Prostate gland (tissue), 2 donors: ENCODE results near the gene TRIM56. TPM values are rescaled to one million over a fixed set of nuclear protein-coding genes. Genes with fewer than 3 reads are reported as not detected.
"Not testable (repeated sequence)": the region's sequence is repeated elsewhere in the genome, so short reads cannot be mapped to it uniquely, and the experiment has no call there.

Experiments
- DNase-seq: peaks from one replicate; pipeline ENCODE4 v3.0.0-alpha.2; 2019; ENCODE audit warnings: low spot score
- H3K27ac ChIP-seq, 2 donors: fragments of 200-600 bp; sonication (generic); 2 replicates each; pipeline ENCODE4 v1.5.1; 2017 to 2019
- H3K27me3 ChIP-seq: fragments of 200-600 bp; sonication (generic); replicated peaks from 2 replicates; pipeline ENCODE4 v1.5.1; 2019; ENCODE audit not compliant: insufficient read depth
- H3K36me3 ChIP-seq, 2 donors: fragments of 200-600 bp; sonication (generic); 1 replicate in 1 of 2; 2 replicates in 1 of 2; pipeline versions ENCODE4 v1.5.1 to v1.8.1; 2017 to 2019
- H3K4me1 ChIP-seq: fragments of 200-600 bp; sonication (generic); replicated peaks from 2 replicates; pipeline ENCODE4 v1.5.1; 2019
- H3K4me3 ChIP-seq, 2 donors: fragments of 200-600 bp; sonication (generic); 2 replicates each; pipeline ENCODE4 v1.5.1; 2017 to 2019
- H3K9me3 ChIP-seq: fragments of 200-600 bp; sonication (generic); 2 replicates; pipeline ENCODE4 v1.5.1; 2017
- POLR2A ChIP-seq: fragments of 450-650 bp; IDR thresholded peaks from one replicate; pipeline ENCODE4 v1.6.1; 2016; ENCODE audit warnings: antibody characterized with exemption, mild to moderate bottlenecking
- POLR2AphosphoS5 ChIP-seq: sonication (generic); formaldehyde crosslinking; IDR thresholded peaks from one replicate; pipeline ENCODE4 v1.6.1; 2017; ENCODE audit warnings: antibody characterized with exemption
- WGBS: methylation state at CpG from one replicate; pipeline ENCODE4 v1.1.5; 2018; 5-methylcytosine and 5-hydroxymethylcytosine counted together
- intact Hi-C: fragments of 100-400 bp; cut with DNase I; formaldehyde crosslinking; loops from one replicate; pipeline ENCODE4 v1.14.2; 2022
- total RNA-seq, 2 donors: library from RNA; depleted of rRNA; stranded (reverse); fragments of >200 nt; gene quantifications; one replicate each; pipeline ENCODE4 v1.1.0, GENCODE V29; 2016
- TF ChIP-seq, protein P1 (sequence below), 4 experiments: fragments of 200-600 bp in 2 of 4; fragments of 450-650 bp in 2 of 4; sonication (generic) in 2 of 4; IDR thresholded peaks; 1 replicate in 3 of 4; 2 replicates in 1 of 4; pipeline ENCODE4 v1.5.1; 2016 to 2019; ENCODE audit warnings: antibody characterized with exemption in 4 of 4, mild to moderate bottlenecking in 2 of 4, moderate library complexity in 2 of 4

TRIM56 gene, protein sequence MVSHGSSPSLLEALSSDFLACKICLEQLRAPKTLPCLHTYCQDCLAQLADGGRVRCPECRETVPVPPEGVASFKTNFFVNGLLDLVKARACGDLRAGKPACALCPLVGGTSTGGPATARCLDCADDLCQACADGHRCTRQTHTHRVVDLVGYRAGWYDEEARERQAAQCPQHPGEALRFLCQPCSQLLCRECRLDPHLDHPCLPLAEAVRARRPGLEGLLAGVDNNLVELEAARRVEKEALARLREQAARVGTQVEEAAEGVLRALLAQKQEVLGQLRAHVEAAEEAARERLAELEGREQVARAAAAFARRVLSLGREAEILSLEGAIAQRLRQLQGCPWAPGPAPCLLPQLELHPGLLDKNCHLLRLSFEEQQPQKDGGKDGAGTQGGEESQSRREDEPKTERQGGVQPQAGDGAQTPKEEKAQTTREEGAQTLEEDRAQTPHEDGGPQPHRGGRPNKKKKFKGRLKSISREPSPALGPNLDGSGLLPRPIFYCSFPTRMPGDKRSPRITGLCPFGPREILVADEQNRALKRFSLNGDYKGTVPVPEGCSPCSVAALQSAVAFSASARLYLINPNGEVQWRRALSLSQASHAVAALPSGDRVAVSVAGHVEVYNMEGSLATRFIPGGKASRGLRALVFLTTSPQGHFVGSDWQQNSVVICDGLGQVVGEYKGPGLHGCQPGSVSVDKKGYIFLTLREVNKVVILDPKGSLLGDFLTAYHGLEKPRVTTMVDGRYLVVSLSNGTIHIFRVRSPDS
- total RNA-seq = 10 to 100 TPM; 32.0 to 36.1 TPM

DNA sequence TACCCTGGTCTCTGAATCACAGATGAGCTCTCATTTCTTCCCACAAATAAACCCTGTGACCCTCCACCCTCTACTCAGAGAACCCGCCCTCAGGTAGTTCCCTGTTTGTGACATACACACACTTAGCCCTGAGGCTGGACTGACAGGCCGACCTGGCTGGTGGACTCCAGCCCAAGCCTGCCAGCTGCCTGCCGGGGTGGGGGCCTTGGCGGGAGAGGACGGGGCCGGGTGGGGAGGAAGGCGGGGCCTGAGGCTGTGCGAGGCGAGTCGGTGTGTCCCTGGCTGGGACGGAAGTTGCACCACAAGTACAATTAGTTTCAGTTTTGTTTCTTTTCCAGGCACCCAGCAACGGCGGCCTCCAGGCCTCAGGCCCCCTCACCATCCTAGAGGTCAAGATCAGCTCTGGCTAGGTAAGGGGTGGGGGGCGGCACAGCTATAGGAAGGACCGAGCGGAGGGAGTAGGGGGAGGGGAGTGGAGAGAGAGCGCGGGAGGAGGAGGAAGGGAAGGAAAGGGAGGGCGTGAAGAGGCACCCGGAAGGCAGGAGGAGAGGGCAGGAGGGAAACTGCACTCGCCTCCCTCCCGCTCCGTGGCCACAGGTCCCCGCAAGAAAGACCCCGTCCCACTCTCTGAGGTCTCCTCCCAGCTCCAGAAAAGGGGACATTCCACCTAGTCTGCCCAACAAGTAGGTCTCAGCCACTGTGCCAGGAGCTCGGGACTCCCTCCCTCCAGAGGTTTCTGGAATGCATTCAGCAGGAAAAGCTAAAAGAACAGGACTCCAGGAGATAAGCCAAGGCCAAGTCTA lies at the start of gene TRIM56:
Gene TRIM56 (plus strand): TSS at position 320 of the 803 bp plus-strand sequence. CDS start 1,832 bp downstream, outside the sequence.
- Histone ChIP-seq H3K4me1 (peaks cover 4% of the 10 kb centered on the region), H3K27me3 (no peaks in the 10 kb centered on the region)
- intact Hi-C loops = no loop called here

DNA sequence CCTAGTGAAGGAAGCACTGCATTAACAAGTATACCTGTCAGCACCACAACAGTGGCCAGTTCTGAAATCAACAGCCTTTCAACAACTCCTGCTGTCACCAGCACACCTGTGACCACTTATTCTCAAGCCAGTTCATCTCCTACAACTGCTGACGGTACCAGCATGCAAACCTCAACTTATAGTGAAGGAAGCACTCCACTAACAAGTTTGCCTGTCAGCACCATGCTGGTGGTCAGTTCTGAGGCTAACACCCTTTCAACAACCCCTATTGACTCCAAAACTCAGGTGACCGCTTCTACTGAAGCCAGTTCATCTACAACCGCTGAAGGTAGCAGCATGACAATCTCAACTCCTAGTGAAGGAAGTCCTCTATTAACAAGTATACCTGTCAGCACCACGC lies 49.3 kb upstream of the TRIM56 start:
- 73% methylated on average over 4 of the region's 4 CpGs for WGBS
- no peak overlapping the region for H3K27ac ChIP-seq
- intact Hi-C loops = no loop called here

More for the DNA sequence above, at the start of gene TRIM56:
- Histone ChIP-seq H3K27ac (peak within 1 kb of the TSS; percentile 94 to 97), H3K9me3 (no peaks in the 10 kb centered on the region), H3K4me3 (peak within 1 kb of the TSS; percentile 58 to 79), H3K36me3 (peaks cover 0 to 9% of the 10 kb centered on the region in 2 donors)
- WGBS = 1% methylated on average over 26 of the region's 26 CpGs
- TF ChIP-seq POLR2A (peak; percentile 47), POLR2AphosphoS5 (peak; percentile 74)
- TF ChIP-seq, protein P1, sequence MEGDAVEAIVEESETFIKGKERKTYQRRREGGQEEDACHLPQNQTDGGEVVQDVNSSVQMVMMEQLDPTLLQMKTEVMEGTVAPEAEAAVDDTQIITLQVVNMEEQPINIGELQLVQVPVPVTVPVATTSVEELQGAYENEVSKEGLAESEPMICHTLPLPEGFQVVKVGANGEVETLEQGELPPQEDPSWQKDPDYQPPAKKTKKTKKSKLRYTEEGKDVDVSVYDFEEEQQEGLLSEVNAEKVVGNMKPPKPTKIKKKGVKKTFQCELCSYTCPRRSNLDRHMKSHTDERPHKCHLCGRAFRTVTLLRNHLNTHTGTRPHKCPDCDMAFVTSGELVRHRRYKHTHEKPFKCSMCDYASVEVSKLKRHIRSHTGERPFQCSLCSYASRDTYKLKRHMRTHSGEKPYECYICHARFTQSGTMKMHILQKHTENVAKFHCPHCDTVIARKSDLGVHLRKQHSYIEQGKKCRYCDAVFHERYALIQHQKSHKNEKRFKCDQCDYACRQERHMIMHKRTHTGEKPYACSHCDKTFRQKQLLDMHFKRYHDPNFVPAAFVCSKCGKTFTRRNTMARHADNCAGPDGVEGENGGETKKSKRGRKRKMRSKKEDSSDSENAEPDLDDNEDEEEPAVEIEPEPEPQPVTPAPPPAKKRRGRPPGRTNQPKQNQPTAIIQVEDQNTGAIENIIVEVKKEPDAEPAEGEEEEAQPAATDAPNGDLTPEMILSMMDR (IDR thresholded peaks at IDR 0.05) = no peak
- DNase-seq = peak; percentile 92

DNA sequence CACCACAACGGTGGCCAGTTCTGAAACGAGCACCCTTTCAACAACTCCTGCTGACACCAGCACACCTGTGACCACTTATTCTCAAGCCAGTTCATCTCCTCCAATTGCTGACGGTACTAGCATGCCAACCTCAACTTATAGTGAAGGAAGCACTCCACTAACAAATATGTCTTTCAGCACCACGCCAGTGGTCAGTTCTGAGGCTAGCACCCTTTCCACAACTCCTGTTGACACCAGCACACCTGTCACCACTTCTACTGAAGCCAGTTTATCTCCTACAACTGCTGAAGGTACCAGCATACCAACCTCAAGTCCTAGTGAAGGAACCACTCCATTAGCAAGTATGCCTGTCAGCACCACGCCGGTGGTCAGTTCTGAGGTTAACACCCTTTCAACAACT lies 44.0 kb upstream of the TRIM56 start:
- H3K4me1 ChIP-seq, H3K27ac ChIP-seq, DNase-seq, H3K27me3 ChIP-seq, H3K36me3 ChIP-seq, H3K4me3 ChIP-seq, intact Hi-C loops, H3K9me3 ChIP-seq: not testable (repeated sequence)
- 80% methylated on average over 6 of the region's 6 CpGs for WGBS

More for the DNA sequence above, 49.3 kb upstream of the TRIM56 start:
- no peaks in the 10 kb centered on the region for H3K27me3 ChIP-seq
- H3K9me3 ChIP-seq = no peaks in the 10 kb centered on the region
- TF ChIP-seq POLR2A (no peak), POLR2AphosphoS5 (no peak)
- TF ChIP-seq, protein P1 (IDR thresholded peaks at IDR 0.05) = no peak
- H3K36me3 ChIP-seq = no peaks in the 10 kb centered on the region
- DNase-seq = no peak
- H3K4me1 ChIP-seq = no peaks in the 10 kb centered on the region
- no peak overlapping the region for H3K4me3 ChIP-seq

DNA sequence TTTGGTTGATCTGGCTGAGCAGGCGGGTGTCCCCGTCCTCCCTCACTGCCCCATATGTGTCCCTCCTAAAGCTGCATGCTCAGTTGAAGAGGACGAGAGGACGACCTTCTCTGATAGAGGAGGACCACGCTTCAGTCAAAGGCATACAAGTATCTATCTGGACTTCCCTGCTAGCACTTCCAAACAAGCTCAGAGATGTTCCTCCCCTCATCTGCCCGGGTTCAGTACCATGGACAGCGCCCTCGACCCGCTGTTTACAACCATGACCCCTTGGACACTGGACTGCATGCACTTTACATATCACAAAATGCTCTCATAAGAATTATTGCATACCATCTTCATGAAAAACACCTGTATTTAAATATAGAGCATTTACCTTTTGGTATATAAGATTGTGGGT lies 26.9 kb upstream of the TRIM56 start:
- TF ChIP-seq POLR2A = no peak
- TF ChIP-seq POLR2AphosphoS5 = no peak
- TF ChIP-seq, protein P1 (IDR thresholded peaks at IDR 0.05) = no peak
- intact Hi-C loops = loop anchor here (5.0 kb wide), 1 partner anchor 91 kb away; the partner anchor contains the start of gene MUC12
- WGBS = 19% methylated on average over 9 of the region's 9 CpGs
- DNase-seq = peak; percentile 24
- Histone ChIP-seq H3K4me3 (no peak overlapping the region), H3K9me3 (no peaks in the 10 kb centered on the region), H3K36me3 (no peaks in the 10 kb centered on the region), H3K27ac (no peak overlapping the region), H3K27me3 (peaks cover 3% of the 10 kb centered on the region), H3K4me1 (no peaks in the 10 kb centered on the region)

DNA sequence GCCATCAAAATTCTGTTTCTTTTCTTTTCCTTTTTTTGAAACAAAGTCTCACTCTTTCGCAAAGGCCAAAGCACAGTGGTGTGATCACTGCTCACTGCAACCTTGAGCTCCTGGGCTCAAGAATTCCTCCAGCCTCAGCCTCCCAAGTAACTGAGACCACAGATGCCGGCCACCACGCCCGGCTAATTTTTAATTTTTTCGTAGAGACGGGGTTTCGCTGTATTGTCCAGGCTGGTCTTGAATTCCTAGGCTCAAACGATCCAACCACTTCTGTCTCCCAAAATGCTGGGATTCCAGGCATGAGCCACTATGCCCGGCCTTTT lies 25.7 kb upstream of the TRIM56 start:
- 30% methylated on average over 9 of the region's 9 CpGs for WGBS
- H3K9me3 ChIP-seq = no peaks in the 10 kb centered on the region
- intact Hi-C loops = loop anchor here (1.0 to 5.0 kb wide), 2 partner anchors 92 to 162 kb away; partner anchors contain the start of gene MUC12
- DNase-seq = no peak
- H3K4me1 ChIP-seq = no peaks in the 10 kb centered on the region
- no peak overlapping the region for H3K27ac ChIP-seq
- no peaks in the 10 kb centered on the region for H3K36me3 ChIP-seq
- H3K27me3 ChIP-seq = peaks cover 3% of the 10 kb centered on the region
- TF ChIP-seq POLR2A = no peak
- TF ChIP-seq, protein P1 (IDR thresholded peaks at IDR 0.05) = peak in 1 of 4 experiments; percentile 18
- no peak overlapping the region for H3K4me3 ChIP-seq
